GM06990 (cell line): ENCODE results near the gene CIB4.
A peak's percentile ranks its signal among the peaks of the same experiment; 100 is the strongest.

Source experiments
- DNase-seq: peaks from one replicate; pipeline ENCODE4 v3.0.0-alpha.2; 2011; ENCODE audit not compliant: insufficient read length; ENCODE audit errors: extremely low read depth
- H3K27me3 ChIP-seq: replicated peaks from 2 replicates; pipeline ENCODE4 v1.6.0; 2011; ENCODE audit warnings: low read length; ENCODE audit not compliant: control insufficient read depth, insufficient read depth
- H3K36me3 ChIP-seq: 2 replicates; pipeline ENCODE4 v1.5.1; 2011; ENCODE audit warnings: low read length; ENCODE audit not compliant: control insufficient read depth, insufficient read depth
- H3K4me3 ChIP-seq: replicated peaks from 2 replicates; pipeline ENCODE4 v1.5.1; 2011; ENCODE audit warnings: low read depth, mild to moderate bottlenecking, control low read depth, low read length
- TF ChIP-seq, protein P1 (sequence below): IDR thresholded peaks from 2 replicates; pipeline ENCODE4 v1.5.1; 2011; ENCODE audit warnings: low read length, control low read depth, mild to moderate bottlenecking, inconsistent platforms; ENCODE audit not compliant: insufficient read depth, poor library complexity, severe bottlenecking

Gene CIB4

GRCh38 chr2:26578581-26578980 lies 62.6 kb downstream of the CIB4 start:
- no peak for DNase-seq
- H3K36me3 ChIP-seq, result no peaks in the 10 kb centered on the region
- H3K27me3 ChIP-seq, result peaks cover 1% of the 10 kb centered on the region
- TF ChIP-seq, protein P1, sequence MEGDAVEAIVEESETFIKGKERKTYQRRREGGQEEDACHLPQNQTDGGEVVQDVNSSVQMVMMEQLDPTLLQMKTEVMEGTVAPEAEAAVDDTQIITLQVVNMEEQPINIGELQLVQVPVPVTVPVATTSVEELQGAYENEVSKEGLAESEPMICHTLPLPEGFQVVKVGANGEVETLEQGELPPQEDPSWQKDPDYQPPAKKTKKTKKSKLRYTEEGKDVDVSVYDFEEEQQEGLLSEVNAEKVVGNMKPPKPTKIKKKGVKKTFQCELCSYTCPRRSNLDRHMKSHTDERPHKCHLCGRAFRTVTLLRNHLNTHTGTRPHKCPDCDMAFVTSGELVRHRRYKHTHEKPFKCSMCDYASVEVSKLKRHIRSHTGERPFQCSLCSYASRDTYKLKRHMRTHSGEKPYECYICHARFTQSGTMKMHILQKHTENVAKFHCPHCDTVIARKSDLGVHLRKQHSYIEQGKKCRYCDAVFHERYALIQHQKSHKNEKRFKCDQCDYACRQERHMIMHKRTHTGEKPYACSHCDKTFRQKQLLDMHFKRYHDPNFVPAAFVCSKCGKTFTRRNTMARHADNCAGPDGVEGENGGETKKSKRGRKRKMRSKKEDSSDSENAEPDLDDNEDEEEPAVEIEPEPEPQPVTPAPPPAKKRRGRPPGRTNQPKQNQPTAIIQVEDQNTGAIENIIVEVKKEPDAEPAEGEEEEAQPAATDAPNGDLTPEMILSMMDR, result no peak
- H3K4me3 ChIP-seq, result no peak overlapping the region

- H3K27me3 ChIP-seq, result peaks cover 1% of the 10 kb centered on the region
- no peak for DNase-seq
- no peak overlapping the region for H3K4me3 ChIP-seq
- TF ChIP-seq, protein P1, result no peak
- no peaks in the 10 kb centered on the region for H3K36me3 ChIP-seq
Measured at GRCh38 chr2:26578113-26578458, 63.1 kb downstream of the CIB4 start.

DNA sequence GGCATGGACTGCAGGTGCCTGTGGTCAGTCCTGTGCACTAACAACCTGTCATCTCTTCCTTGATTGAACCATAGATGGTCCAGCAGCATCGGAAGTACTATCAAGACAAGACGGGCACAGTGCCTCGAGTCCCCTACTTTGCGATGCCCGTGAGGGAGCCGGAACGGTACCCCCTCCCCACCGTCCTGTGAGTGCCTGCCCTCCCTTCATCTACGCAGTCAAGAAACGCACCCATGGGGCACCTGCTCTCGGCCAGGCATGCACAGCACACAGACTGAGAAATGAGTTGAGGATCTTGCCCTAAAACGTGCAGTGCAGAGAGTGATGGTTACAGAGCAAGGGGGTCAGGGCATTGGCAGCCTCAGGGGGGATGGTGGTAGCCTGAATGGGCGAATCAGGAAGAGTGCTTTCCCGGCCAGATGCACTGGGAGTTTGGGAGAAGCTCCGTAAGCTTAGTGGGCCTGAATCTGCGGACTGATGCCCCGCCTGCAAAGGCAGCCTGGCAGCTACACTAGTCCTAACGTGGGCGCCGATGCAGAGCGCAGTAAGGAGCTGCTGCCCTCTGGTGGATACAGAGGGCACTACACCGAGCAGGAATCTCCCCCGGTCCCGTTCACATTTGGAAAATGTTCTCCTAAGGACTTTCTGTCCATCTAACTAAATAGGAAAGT lies 63.6 kb downstream of the CIB4 start:
- peaks cover 1% of the 10 kb centered on the region for H3K27me3 ChIP-seq
- TF ChIP-seq, protein P1, result peak; percentile 99
- no peak for DNase-seq
- H3K4me3 ChIP-seq, result no peak overlapping the region
- H3K36me3 ChIP-seq, result no peaks in the 10 kb centered on the region

GRCh38 chr2:26576565-26577441 lies 64.4 kb downstream of the CIB4 start:
- Histone ChIP-seq H3K27me3 (peaks cover 3% of the 10 kb centered on the region), H3K36me3 (no peaks in the 10 kb centered on the region), H3K4me3 (no peak overlapping the region)
- TF ChIP-seq, protein P1, result no peak
- DNase-seq, result no peak

DNA sequence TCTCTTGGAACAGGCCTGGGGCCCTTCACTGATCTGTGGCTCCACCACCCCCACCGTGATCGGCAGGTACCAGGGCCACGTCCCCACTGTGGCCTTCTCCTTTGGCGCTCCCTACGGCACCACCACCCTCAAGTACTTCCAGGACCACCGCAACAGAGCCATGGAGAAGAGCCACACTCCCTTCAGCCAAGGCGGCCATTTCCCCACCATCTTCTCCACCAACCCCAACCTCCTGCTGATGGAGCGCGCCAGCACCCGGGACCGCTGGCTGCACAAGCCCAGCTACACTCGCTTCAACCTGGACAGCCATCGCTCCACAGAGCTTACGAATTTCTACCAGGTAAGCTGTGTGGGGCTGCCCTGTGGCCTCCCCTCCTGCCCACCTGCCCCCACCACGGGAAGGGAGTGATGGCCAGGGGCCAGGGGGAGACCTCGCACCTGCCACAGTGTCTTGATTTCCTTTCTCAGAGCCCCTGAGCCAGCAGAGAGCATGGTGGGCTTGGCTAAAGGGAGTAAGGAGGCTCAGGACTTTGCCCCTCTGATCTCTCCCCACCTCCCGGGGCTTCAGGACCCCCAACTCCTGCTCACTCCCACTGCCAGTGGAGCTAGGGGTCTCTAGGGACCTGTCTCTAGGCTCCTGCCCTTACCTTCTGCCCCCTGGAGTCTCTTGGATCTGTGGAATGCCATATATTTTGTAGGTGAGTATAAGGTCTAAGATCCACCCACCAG lies 65.2 kb downstream of the CIB4 start:
- TF ChIP-seq, protein P1, result no peak
- no peak overlapping the region for H3K4me3 ChIP-seq
- DNase-seq, result no peak
- no peaks in the 10 kb centered on the region for H3K36me3 ChIP-seq
- H3K27me3 ChIP-seq, result peaks cover 3% of the 10 kb centered on the region
